Ascending aorta (tissue), 2 donors: ENCODE results near the gene GPSM1. TPM values are rescaled to one million over a fixed set of nuclear protein-coding genes. Genes with fewer than 3 reads are reported as not detected.

ENCODE experiments used
- DNase-seq, 2 donors: peaks; one replicate each; pipeline ENCODE4 v3.0.0-alpha.2; 2019; ENCODE audit warnings: low spot score in 2 of 2
- H3K27ac ChIP-seq, 2 donors: fragments of 200-600 bp; sonication (generic); one replicate each; pipeline ENCODE4 v1.5.1; 2016 to 2017; ENCODE audit warnings: mild to moderate bottlenecking in 1 of 2
- H3K27me3 ChIP-seq: fragments of 200-600 bp; sonication (generic); one replicate; pipeline ENCODE4 v1.5.1; 2017
- H3K36me3 ChIP-seq, 2 donors: fragments of 200-600 bp; sonication (generic); one replicate each; pipeline ENCODE4 v1.5.1; 2016
- H3K4me1 ChIP-seq, 2 donors: fragments of 200-600 bp; sonication (generic); one replicate each; pipeline ENCODE4 v1.5.1; 2016 to 2017; ENCODE audit warnings: mild to moderate bottlenecking in 1 of 2
- H3K4me3 ChIP-seq, 2 donors: fragments of 200-600 bp; sonication (generic); one replicate each; pipeline ENCODE4 v1.5.1; 2016 to 2017; ENCODE audit warnings: mild to moderate bottlenecking in 1 of 2
- H3K9me3 ChIP-seq, 2 donors: fragments of 200-600 bp; sonication (generic); one replicate each; pipeline ENCODE4 v1.5.1; 2016
- CTCF ChIP-seq, 3 experiments: fragments of 200-600 bp in 2 of 3; fragments of 450-650 bp in 1 of 3; sonication (generic) in 2 of 3; IDR thresholded peaks; one replicate each; pipeline ENCODE4 v1.5.1; 2016 to 2019; ENCODE audit warnings: antibody characterized with exemption in 3 of 3, mild to moderate bottlenecking in 1 of 3, moderate library complexity in 1 of 3
- intact Hi-C: fragments of 100-400 bp; cut with DNase I; formaldehyde crosslinking; loops from one replicate; pipeline ENCODE4 v1.15.1; 2023
- total RNA-seq: library from RNA; depleted of rRNA; stranded (reverse); fragments of >200 nt; gene quantifications from one replicate; pipeline ENCODE4 v1.1.0, GENCODE V29; 2016

Gene GPSM1
- total RNA-seq, 1 donor from 2014 or later: 85.1 TPM

GRCh38 chr9:136342181-136343120, 15.1 kb downstream of the GPSM1 start:
- Histone ChIP-seq H3K4me3 (peak overlapping the region; percentile 43 to 59), H3K9me3 (no peaks in the 10 kb centered on the region), H3K27me3 (no peaks in the 10 kb centered on the region), H3K4me1 (peaks cover 15 to 26% of the 10 kb centered on the region in 2 donors), H3K27ac (peak overlapping the region; percentile 51 to 60), H3K36me3 (peaks cover 11 to 27% of the 10 kb centered on the region in 2 donors)
- intact Hi-C loops: no loop called here
- DNase-seq: no peak
- TF ChIP-seq CTCF (IDR thresholded peaks at IDR 0.05): no peak

GRCh38 chr9:136343121-136343883, 16.0 kb downstream of the GPSM1 start:
- peaks cover 15 to 26% of the 10 kb centered on the region in 2 donors for H3K4me1 ChIP-seq
- peak overlapping the region; percentile 51 to 60 for H3K27ac ChIP-seq
- H3K27me3 ChIP-seq: no peaks in the 10 kb centered on the region
- TF ChIP-seq CTCF (IDR thresholded peaks at IDR 0.05): no peak
- peak overlapping the region in 1 of 2 donors; percentile 59 for H3K4me3 ChIP-seq
- intact Hi-C loops: no loop called here
- no peak for DNase-seq
- H3K9me3 ChIP-seq: no peaks in the 10 kb centered on the region
- peaks cover 7 to 19% of the 10 kb centered on the region in 2 donors for H3K36me3 ChIP-seq

- H3K27ac ChIP-seq: no peak overlapping the region
Measured at GRCh38 chr9:136343884-136344269, 16.5 kb downstream of the GPSM1 start.

GRCh38 chr9:136344544-136345280, 17.4 kb downstream of the GPSM1 start:
- DNase-seq: no peak
- H3K4me3 ChIP-seq: peak overlapping the region; percentile 42 to 55
- peaks cover 15 to 26% of the 10 kb centered on the region in 2 donors for H3K4me1 ChIP-seq

More at GRCh38 chr9:136343884-136344269, 16.5 kb downstream of the GPSM1 start:
- H3K4me3 ChIP-seq: no peak overlapping the region
- peaks cover 15 to 26% of the 10 kb centered on the region in 2 donors for H3K4me1 ChIP-seq
- intact Hi-C loops: no loop called here
- H3K27me3 ChIP-seq: no peaks in the 10 kb centered on the region
- TF ChIP-seq CTCF (IDR thresholded peaks at IDR 0.05): no peak
- H3K36me3 ChIP-seq: peaks cover 1 to 17% of the 10 kb centered on the region in 2 donors
- no peak for DNase-seq
- no peaks in the 10 kb centered on the region for H3K9me3 ChIP-seq

More at GRCh38 chr9:136344544-136345280, 17.4 kb downstream of the GPSM1 start:
- Histone ChIP-seq H3K27ac (peak overlapping the region; percentile 76 to 79), H3K36me3 (peaks cover under 1 to 21% of the 10 kb centered on the region in 2 donors), H3K9me3 (no peaks in the 10 kb centered on the region), H3K27me3 (no peaks in the 10 kb centered on the region)
- intact Hi-C loops: loop anchor here (1.0 kb wide), 1 partner anchor 19 kb away; the partner anchor contains the start of gene DNLZ
- TF ChIP-seq CTCF (IDR thresholded peaks at IDR 0.05): no peak
